HG03378 (cell line): ENCODE results near the gene ZWILCH.
"Not testable (repeated sequence)": the region's sequence is repeated elsewhere in the genome, so short reads cannot be mapped to it uniquely, and the experiment has no call there.

ENCODE experiments used
- ATAC-seq: cut with Tn5 transposase; IDR thresholded peaks from one replicate; pipeline ENCODE4 v1.9.1; 2021; ENCODE audit warnings: mild to moderate bottlenecking, moderate library complexity; ENCODE audit not compliant: unreplicated experiment

Gene ZWILCH

DNA sequence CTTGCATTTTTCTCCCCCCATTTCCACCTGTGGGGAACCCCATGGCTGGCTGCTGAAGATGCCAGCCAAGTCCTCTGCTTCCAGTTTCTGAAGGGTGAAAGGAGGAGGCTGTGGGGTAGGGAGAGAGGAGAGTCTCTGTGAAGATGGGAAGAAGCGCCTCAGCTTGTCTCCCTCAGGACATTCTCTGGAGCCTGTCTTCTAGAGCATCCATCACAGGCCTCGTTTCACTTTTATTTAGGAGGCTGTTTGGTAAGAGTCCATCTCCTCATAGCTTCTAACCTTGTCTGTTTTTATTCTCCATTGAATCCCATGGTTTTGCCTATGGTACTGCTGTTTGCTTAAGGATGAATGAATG lies 69.4 kb downstream of the ZWILCH start:
- ATAC-seq, result no peak

DNA sequence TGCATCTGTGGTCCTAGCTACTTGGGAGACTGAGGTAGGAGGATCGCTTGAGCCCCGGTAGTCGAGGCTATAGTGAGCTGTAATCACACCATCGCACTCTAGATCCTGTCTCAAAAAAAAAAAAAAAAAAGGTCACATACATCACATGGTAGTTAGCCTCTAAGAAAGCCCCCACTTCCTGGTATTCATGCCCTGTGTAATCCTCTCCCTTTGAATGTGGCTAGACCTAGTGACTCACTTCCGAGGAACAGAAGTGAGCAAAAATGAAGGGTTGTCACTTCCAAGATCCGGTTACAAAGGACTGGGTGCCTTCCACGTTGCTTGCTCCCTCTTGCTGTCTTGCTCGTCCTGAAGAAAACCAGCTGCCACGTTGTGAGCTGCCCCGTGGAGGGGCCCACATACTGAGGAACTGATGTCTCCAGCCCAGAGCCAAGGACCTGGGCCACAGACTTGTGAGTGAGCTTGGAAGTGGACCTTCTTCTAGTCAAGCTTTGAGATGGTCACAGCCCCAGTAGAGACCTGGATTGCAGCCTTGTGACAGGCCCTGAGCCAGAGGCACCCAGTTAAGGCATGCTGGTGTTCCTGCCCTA lies 73.3 kb downstream of the ZWILCH start:
- ATAC-seq, result no peak

DNA sequence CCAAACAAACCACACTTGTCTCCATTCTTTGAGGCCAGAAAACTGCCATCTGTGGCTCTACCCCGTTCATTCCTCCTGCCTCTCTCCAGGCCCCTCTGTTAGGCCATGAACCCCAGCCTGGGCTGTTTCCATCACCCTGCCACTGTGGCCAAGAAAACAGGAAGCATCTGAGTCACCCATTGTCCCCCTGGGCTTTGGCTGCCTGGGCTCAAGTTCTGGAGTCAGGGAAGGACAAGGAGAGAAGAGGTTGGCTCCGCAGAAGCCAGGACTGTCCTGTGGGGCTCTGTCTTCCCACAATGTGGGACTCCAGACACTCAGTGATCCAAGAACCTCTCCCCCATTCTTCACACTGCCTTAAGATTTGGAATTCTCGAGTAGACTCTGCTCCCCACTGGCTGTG lies 75.5 kb downstream of the ZWILCH start:
- no peak for ATAC-seq

DNA sequence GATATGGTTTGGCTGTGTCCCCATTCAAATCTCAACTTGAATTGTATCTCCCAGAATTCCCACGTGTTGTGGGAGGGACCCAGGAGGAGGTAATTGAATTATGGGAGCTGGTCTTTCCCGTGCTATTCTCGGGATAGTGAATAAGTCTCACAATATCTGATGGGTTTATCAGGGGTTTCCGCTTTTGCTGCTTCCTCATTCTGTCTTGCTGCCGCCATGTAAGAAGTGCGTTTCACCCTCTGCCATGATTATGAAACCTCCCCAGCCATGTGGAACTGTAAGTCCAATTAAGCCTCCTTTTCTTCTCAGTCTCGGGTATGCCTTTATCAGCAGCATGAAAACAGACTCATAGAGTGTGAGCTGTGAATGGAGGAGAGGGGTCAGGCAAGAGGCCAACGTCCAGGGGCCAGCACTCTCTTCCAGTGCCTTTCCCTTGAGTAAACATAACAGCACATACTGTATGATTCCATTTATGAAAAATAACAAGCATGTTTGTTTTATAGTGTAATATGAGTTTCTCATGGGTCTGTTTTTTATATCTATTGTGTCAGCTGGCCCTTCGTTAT lies 76.9 kb downstream of the ZWILCH start:
- no peak for ATAC-seq

DNA sequence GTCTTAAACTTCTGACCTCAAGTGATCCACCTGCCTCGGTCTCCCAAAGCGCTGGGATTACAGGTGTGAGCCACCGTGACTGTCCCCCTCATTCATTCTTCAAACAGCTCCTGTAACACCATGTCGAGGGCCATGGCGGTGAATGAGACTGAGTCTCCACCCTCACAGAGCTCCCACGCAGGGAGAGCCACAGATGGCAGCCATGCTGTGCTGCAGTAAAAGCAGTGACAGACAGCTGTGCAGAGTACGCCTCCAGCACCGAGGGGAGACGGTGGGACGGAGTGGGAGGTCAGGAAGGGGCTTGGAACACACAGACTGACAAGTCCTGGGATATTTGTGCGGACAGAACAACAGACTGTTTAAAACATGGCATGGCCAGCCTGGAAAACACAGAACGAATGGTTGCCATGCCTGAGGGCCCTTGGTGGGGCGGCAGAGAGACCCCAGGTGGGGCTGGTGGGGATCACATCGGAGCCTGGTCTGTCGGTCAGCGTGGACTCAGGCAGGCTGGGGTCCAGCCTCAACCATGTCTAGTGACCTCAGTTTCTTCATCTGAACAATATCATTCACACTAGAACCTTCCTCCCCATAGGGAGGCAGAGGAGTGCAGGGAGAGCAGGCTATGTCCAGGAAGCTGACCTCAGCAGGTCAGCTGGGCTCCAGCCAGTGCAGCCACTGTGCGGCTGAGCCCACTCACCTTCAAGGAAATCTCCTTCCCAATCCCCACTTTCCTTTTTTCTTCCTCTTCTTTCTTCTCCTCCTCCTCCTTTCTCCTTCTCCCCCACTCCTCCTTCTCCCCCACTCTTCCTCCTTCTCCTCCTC lies 81.2 kb downstream of the ZWILCH start:
- ATAC-seq, result no peak

DNA sequence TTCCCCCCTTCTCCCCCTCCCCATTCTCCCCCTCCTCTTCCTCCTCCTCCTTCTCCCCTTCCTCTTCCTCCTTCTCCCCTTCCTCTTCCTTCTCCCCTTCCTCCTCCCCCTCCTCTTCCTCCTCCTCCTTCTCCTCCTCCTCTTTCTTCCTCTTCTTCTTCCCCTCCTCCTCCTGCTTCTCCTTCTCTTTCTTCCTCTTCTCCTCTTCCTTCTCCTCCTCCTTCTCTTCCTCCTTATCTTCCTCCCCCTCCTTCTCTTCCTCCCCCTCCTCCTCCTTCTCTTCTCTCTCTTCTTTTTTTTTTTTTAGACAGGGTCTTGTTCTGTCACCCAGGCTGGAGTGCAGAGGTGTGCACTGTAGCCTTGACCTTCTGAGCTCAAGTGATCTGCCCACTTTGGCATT lies 81.9 kb downstream of the ZWILCH start:
- no peak for ATAC-seq

DNA sequence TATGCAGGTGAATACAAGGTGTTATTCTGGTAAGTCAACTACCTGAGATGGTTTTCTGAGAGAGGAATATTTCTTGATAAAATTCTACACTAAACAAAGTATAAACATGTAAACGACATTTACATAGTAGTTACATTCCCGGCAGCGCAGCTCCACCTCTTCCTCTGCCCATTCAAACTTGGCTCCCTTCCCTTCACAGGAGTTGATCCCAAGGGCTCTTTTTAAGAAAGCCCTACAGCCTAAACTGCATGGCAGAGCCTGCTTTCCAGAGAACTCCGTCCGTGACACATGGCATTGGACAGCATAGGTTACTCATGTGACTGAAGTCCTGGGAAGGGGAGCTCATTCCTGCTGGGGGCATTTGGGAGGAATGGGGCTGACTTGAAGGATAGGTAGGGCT lies 82.6 kb downstream of the ZWILCH start:
- ATAC-seq, result no peak

DNA sequence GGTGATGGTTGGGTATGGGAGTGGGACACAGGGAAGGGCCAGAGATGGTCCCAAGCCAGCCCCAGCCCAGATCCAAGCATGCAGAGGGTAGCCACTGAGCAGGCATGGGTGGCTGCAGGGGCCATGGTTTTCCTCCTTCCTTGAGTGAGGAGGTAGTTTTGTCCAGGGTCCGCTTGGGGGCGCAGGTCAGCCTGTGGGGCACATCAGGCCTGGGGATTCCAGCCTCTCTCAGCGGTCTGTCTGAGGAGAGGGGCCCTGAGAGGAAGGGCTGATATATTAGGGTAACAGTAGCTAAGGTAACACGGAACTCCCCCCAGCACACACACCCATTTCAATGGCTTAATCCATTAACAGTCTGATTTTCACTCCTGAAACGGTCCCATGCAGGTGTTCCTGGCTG lies 83.4 kb downstream of the ZWILCH start:
- ATAC-seq, result no peak

DNA sequence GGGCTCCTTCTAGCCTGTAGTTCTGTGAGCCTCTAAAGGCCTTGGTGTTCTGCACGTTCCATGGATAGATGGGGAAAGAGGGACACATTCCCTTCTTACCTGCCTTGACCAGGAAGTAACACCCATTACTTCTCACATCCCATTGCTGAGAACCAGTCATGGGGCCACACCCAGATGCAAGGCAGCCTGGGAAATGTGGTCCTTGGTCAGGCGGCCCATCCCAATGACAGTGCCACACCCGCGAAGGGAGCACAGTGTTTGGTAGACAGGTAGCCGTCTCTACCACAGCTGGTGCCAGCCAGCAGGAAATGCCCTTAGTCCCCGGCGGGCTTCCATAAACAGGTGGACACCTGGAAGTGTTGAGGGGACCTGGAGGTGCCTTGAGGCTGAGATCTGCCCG lies 83.8 kb downstream of the ZWILCH start:
- ATAC-seq, result no peak

DNA sequence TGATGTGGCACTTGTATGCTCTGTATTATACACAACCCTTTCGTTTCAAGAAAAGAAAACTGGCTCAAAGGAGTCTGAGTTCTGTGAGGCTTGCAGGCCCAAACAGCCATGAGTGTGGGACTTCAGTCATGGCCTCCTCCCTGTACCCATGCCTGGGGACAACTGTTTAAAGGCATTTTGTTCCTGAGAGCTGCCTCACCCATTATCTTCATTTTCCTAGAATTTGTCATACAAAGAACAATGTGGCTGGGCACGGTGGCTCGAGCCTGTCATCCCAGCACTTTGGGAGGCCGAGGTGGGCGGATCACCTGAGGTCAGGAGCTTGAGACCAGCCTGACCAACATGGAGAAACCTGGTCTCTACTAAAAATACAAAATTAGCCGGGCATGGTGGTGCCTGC lies 84.3 kb downstream of the ZWILCH start:
- not testable (repeated sequence) for ATAC-seq

DNA sequence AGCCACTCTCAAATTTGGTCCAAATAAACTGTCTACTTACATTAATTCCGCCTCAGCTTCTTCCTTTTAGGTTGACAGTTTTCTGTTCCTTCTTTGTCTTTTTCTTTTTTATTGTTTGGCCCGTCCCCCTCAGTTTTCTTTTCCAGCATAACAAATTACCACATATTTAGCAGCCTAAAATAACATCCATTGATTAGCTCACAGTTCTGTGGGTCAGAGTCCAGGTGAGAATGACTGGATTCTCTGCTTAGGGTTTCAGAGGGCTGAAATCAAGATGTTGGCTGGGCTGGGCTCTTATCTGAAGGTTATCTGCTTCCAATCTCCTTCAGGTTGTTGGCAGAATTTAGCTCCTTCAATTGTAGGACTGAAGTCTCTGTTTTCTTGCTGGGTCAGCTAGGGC lies 85.3 kb downstream of the ZWILCH start:
- no peak for ATAC-seq

DNA sequence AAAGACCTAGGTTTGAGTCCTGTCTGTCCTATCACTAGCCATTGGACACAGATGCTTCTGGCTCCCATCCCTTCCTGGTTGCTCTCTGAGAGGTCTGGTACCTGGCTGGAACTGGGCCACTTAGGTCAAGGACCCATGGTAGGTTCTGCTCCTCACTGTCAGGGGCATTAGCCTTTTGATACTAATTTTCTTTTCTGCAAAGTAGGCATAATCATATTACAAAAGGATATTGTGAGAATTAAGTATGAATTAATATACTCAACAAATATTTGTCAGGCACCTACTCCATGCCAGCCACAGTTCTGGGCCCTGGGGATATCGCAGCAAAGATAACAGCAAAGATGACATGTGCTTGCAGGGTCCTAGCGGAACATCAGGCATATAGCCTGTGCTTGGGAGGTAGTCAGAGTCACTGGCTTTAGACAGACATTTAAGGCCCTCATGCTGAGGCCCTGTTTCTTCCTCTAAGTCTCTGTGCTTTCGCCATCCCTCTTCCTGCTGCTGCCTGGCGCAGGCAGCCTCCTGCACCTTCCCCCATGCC lies 86.3 kb downstream of the ZWILCH start:
- no peak for ATAC-seq

DNA sequence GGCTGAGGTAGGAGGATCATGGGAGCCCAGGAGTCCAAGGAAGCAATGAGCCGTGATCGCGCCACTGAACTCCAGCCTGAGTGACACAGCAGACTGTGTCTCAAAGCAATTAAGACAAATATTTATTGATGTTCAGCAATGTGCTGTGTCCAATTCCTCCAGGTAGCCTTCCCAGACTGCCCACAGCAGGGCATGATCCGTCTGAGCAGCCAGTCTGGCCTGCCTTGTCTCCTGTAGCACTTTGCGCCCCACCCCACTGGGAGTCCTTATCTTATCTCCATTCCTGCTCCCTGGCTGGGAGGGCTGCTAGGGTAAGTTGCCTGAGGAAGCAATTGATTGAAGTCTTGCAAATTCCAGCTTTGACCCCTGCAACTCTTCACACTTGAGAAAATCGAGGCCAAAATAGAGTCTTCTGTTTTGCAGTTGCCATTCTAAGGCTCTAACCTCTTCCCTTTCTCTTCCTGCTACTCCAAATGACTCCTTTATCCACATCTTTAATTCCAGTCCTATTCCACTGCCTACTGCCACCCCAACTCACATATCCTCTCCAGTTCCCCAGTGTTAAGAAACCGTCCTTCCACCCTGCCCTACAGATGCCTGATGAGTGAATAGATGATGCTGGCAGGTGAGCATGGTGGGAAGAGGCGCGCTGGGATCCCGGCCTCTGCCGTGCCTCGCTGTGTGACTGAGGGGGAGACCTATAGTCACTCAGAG lies 87.5 kb downstream of the ZWILCH start:
- ATAC-seq, result no peak

DNA sequence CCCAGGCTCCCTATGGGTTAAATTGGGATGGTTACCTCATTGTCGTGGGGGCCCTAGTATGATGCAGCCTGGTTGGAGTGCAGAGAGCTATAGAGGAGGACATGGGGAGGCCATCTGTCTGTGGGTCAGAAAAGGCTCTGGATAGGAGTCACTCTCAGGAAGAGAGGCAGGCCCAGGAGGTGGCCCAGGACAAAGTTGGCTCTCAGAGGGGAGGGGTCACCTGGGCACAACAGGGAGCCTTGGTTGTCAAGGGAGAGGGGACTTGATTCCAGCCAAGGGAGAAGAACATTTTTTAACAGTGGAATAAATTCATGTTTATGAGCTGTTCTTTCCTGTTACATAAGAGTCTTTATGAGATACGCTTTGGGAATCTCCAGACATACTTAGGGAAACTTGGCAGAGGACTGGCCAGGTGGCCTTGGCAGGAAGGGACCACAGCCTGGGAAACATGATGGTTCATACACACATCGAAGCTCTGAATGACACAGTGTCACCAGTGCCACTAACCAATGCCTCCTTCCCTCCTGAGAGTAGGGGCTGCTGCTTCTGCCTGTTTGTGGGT lies 88.2 kb downstream of the ZWILCH start:
- no peak for ATAC-seq

DNA sequence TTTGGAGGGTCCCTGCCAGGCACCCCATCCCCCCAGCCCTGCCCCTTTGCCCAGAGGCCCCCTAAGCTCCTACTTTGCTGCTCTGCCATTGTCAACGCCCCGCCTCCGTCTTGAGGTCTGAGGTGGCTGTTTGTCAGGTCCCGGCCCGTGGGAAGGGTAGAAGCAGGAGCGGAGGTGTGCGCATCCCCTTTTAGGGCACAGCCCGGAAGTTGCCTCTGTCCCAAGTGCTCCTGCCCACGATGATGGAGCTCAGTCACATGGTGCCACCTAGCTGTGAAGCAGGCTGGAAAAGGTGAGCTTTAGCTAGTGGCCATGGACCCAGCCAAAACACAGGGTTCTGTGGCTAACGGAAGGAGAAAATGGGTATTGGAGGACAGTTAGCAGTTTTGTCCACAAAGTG lies 89.2 kb downstream of the ZWILCH start:
- no peak for ATAC-seq

DNA sequence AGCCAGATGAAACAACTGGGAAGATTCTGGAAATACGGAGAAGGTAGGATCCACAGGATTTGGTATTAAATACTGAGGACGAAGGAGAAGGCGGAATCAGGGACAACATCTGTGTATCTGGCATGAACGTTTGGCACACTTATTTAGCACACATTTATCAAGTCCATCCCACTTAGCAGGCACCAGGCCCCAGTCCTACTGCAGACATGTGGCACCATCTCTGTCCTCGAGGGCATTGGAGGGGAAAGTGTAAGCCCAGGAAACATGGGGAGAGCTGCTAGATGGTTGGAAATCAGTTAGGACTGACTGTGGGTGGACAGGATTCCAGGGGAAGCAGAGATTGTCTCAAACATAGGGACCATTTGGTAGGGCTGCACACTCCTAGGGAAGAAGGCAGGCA lies 89.7 kb downstream of the ZWILCH start:
- no peak for ATAC-seq

DNA sequence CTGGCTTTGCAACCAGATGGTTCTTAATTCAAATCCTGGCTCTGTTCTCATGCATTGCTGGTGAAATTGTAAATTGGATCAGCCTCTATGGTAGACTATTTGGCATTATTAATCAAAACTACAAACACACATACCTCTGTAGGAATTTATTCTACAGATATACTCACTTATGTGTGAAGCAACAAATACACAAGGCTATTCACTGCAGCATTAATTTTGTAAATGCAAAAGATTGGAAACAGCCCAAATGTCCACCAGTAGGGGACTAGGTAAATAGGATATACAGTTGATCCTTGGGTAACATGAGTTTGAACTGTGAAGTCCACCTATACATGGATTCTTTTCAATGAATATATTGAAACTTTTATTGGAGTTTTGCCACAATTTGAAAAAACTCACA lies 90.2 kb downstream of the ZWILCH start:
- no peak for ATAC-seq

DNA sequence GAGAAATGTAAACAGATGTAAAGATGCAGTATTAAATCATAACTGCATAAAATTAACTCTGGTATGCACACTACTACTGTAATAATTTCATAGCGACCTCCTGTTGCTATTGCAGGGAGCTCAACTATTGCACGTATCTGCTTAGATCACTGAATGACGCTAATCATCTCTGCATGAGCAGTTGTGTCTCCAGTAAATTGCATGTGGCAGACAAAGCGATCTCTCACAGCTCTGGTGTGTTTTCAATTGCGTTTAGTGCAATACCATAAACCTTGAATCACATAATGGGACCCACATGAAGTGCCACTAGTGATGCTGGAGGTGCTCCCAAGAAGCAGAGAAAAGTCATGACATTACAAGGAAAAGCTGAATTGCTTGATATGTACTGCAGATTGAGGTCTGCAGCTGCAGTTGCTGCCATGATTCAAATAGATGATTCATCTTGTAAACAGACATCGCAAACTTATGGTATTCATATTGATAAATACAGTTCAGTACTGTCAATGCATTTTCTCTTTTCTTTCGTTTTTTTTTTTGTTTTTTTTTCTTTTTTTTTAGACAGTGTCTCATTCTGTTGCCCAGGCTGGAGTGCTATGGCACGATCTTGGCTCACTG lies 90.9 kb downstream of the ZWILCH start:
- ATAC-seq, result no peak

DNA sequence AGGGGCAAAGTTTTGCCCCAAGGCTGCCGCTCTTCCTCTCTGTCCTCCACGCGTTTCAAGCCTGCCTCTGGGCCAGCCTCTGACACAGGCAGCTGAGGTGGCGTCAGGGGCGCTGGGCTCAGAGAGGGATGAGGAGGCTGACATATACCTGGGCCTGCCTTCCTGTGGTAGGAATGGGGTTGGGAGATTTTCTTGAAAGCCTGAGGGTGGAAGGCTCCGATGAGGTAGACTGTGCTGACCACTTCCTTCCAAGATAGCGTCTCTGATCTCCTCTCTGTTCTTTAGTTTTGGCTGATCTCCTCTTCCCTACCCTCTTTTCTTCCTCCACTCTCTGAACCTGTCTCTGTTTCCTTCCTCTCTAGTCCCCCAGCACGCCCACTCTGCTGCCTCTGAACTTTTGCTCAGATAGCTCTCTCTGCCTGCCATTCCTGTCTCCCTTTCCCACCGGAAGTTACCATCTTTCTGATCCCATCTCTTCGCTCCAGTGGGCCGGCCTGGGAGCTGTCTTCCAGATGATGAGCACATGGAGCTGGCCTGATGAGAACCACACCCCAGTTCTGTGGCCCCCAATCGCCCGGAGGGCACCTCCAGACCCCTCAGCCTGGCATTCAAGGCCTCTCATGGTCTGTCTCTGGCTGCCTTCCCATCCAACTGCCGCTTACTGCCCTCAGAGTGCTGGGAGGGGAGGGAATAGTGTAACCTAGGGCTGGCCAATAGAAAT lies 93.1 kb downstream of the ZWILCH start:
- no peak for ATAC-seq
